Pulmonary artery endothelial cell (primary cell): Measurements from ENCODE around the gene CRAT. TPM values are rescaled to one million over a fixed set of nuclear protein-coding genes. Genes with fewer than 3 reads are reported as not detected.

Source experiments
- DNase-seq: peaks from one replicate; pipeline ENCODE4 v3.0.0-alpha.2; 2011; ENCODE audit warnings: low read depth, low spot score
- total RNA-seq: library from RNA; depleted of rRNA; stranded (reverse); fragments of >200 nt; gene quantifications from 2 replicates; pipeline ENCODE4 v1.2.3, GENCODE V29; 2014

CRAT gene
- total RNA-seq, 1 donor from 2014 or later: 37.9 TPM

- no peak for DNase-seq
Measured at GRCh38 chr9:129093602-129094386, 16.8 kb downstream of the CRAT start.

GRCh38 chr9:129089246-129089645 lies 21.3 kb downstream of the CRAT start:
- no peak for DNase-seq

- DNase-seq: no peak
Measured at GRCh38 chr9:129084087-129084486, 26.5 kb downstream of the CRAT start.

GRCh38 chr9:129081388-129081904 lies 29.1 kb downstream of the CRAT start:
- no peak for DNase-seq

- peak; percentile 99 for DNase-seq
Measured at GRCh38 chr9:129080601-129081387, 29.8 kb downstream of the CRAT start, which contains the start of gene DOLPP1. TSS of gene DOLPP1 (plus strand) at chr9:129081111. CDS start at chr9:129081132, 21 bp downstream.

- no peak for DNase-seq
Measured at GRCh38 chr9:129080298-129080600, 30.3 kb downstream of the CRAT start.

- DNase-seq: no peak
Measured at GRCh38 chr9:129079829-129080228, 30.8 kb downstream of the CRAT start.

GRCh38 chr9:129078691-129079503 lies 31.7 kb downstream of the CRAT start:
- DNase-seq: no peak

GRCh38 chr9:129077236-129077635 lies 33.4 kb downstream of the CRAT start:
- no peak for DNase-seq

- no peak for DNase-seq
Measured at GRCh38 chr9:129076640-129077037, 34.0 kb downstream of the CRAT start.

- no peak for DNase-seq
Measured at GRCh38 chr9:129075996-129076639, 34.5 kb downstream of the CRAT start.

GRCh38 chr9:129074106-129074505 lies 36.5 kb downstream of the CRAT start:
- DNase-seq: no peak

GRCh38 chr9:129073404-129073803 lies 37.2 kb downstream of the CRAT start:
- no peak for DNase-seq

GRCh38 chr9:129072171-129072570 lies 38.4 kb downstream of the CRAT start:
- DNase-seq: no peak

- DNase-seq: no peak
Measured at GRCh38 chr9:129071526-129072126, 39.0 kb downstream of the CRAT start.

- DNase-seq: no peak
Measured at GRCh38 chr9:129070696-129071525, 39.7 kb downstream of the CRAT start.

GRCh38 chr9:129069862-129070641 lies 40.5 kb downstream of the CRAT start:
- DNase-seq: no peak

GRCh38 chr9:129068990-129069861 lies 41.4 kb downstream of the CRAT start:
- DNase-seq: no peak
